Kidney capillary endothelial cell (primary cell): Measurements from ENCODE around the gene CLDN6.
A peak's percentile ranks its signal among the peaks of the same experiment; 100 is the strongest.

Source experiments
- DNase-seq: peaks from one replicate; pipeline ENCODE4 v3.0.0-alpha.2; 2018; ENCODE audit warnings: low spot score

Gene CLDN6

GRCh38 chr16:3027983-3028715 is 10.2 kb upstream of the CLDN6 start:
- peak; percentile 69 for DNase-seq

GRCh38 chr16:3027489-3027795 is 9.5 kb upstream of the CLDN6 start:
- DNase-seq, result no peak

GRCh38 chr16:3026609-3027488 is 8.9 kb upstream of the CLDN6 start:
- DNase-seq, result no peak

- DNase-seq, result no peak
These were observed 8.0 kb upstream of the CLDN6 start for GRCh38 chr16:3026003-3026378.

DNA sequence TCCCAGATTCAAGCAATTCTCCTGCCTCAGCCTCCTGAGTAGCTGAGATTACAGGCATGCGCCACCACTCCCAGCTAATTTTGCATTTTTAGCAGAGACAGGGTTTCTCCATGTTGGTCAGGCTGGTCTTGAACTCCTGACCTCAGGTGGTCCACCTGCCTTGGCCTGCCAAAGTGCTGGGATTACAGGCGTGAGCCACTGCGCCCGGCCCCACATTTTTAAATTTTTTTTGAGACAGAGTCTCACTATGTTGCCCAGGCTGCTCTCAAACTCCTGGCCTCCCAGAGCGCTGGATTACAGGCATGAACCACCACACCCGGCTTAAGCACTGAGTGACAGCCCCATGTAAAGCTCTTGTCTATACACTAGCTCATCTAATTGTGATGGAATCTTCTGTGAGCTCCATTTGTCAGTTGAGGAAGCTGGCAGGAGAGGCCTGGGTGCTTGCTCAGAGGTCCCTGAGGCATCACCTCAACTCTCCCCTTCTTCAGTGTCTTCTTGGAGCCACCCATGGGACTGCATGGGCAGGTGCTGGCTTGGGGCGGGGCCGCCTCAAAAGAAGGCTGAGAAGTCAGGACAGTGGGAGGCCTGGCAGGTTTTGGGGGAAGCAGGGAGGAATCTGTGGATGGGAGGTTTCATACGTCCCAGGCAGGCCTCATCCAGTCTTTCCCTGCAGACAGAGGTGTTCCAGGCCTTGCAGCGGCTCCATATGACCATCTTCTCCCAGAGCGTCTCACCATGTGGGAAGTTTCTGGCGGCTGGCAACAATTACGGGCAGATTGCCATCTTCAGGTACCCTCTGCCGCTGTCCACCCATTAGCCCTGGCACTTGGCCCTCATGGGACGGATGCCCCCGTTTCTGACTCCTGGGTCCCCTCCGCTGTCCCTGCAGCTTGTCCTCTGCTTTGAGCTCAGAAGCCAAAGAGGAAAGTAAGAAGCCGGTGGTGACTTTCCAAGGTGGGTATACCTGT is 7.3 kb upstream of the CLDN6 start:
- no peak for DNase-seq

GRCh38 chr16:3023669-3024478 is 5.9 kb upstream of the CLDN6 start, which contains the start of the genes HCFC1R1 and THOC6:
TSS of gene HCFC1R1 (minus strand) at chr16:3023942. CDS start at chr16:3023941, 1 bp downstream.
TSS of gene THOC6 (plus strand) at chr16:3024035. CDS start at chr16:3024327, 292 bp downstream.
- peak; percentile 88 for DNase-seq

DNA sequence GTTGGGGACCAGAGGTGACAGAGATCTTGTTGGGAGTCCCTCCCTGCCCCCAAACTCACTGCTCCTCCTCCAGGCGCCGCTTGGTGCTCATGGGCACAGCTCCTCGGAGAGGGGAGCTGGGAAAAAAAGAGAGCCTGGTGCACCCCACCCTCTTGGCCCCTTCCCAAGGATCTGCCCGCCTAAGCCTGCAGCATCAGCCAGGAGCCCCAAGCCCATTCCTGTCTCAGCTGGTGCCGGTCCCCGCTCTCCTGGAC is 5.4 kb upstream of the CLDN6 start:
- peak; percentile 39 for DNase-seq

- DNase-seq, result peak; percentile 48
These were observed 4.9 kb upstream of the CLDN6 start for GRCh38 chr16:3022684-3023414.

- DNase-seq, result peak; percentile 87
These were observed 4.3 kb upstream of the CLDN6 start for GRCh38 chr16:3022208-3022683.

GRCh38 chr16:3021449-3022207 is 3.6 kb upstream of the CLDN6 start:
- peak; percentile 79 for DNase-seq

DNA sequence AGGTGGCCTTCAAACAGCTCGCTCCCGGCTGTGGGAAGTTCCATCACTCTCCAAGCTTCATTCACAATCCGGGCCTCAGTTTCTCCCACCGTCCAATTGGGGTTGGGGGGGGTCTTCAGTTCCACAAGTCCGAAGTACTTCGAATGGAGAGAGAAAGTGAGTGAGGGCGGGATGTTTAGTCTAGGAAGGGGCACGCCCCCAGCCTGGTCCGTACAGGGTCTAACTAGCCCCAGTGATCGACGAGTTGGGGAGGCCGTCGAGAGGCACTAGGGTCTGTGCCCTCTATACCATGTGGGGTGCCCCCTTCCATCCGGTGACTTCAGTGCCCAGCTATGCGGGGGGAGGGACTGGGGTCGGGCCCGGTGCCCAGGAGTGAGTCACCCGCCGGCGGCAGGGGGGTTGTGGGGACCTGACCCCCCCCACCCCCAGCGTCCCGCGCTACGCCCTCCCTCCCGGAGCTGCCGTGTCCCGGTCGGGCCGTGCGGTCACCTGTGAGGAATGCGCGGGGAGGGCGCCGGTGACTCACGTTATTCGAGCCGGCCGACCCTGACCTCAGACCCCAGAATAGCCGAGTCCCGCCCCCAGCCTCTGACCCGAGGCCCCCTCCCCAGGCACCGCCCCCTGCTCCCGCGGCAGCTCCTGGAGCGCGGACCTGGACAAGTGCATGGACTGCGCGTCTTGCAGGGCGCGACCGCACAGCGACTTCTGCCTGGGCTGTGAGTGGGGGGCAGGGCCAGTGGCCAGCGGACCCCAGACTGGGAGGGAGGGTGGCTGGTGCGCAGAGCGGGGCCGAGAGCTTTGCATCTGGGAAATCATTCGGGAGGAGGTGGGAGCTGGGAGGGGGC is 2.8 kb upstream of the CLDN6 start:
- peak; percentile 91 for DNase-seq

DNA sequence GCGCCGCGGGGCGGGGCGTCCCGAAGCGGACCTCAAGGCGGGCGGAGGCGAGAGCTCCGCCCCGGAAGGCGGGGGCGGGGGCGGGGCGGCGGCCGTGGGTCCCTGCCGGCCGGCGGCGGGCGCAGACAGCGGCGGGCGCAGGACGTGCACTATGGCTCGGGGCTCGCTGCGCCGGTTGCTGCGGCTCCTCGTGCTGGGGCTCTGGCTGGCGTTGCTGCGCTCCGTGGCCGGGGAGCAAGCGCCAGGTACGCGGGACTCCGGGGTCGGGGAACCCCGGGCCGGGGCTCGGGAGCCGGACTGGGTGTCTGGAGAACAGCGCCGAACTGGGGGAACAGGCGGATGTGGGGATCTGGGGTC is 2.2 kb upstream of the CLDN6 start, which contains the start of gene TNFRSF12A:
Gene TNFRSF12A, plus strand, starts transcription at position 122 of the 357 bp plus-strand sequence. Its CDS starts 30 bp downstream, at position 152.
- peak; percentile 76 for DNase-seq

DNA sequence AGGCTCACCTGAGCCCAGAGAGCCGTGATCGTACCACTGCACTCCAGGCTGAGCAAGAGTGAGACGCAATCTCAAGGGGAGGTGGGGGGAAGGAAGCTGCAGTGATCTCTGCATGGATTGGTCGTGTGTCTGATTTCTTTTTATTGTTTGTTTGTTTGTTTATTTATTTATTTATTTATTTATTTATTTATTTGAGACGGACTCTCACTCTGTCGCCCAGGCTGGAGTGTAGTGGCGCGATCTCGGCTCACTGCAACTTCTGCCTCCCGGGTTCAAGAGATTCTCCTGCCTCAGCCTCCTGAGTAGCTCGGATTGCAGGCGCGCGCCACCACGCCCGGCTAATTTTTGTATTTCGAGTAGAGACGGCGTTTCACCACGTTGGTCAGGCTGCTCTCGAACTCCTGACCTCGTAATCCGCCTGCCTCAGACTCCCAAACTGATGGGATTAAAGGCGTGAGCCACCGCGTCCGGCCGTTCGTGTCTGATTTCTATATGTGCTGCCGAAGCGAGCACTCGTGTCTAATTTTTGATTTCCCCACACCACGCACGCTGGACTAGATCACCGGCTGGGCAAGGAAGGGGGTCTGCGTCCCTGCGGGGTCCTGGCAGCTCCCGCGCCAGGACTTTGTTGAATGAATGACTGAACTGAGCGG is 1.7 kb upstream of the CLDN6 start:
- DNase-seq, result no peak

DNA sequence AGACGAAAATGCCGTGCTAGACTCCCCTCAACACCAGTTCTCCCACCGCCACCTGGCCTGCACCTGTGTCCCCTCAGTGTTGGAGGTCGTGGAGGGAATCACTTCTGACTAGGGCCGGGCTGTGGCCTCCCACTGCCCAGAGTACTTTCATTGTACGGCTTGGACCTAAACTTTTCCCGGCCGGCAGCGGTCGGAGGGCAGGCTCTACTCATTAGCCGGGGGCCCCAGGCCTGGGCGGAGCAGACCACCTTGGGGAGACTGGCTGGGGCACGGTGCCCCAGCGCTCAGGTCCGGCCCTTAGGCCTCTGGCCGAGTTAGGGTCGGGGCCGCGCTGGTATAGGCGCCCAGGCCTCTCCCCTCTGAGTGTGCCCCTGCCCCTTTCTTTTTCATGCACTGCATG is 639 bp downstream of the CLDN6 start:
- no peak for DNase-seq

- no peak for DNase-seq
These were observed 2.0 kb downstream of the CLDN6 start for GRCh38 chr16:3015865-3016521.

DNA sequence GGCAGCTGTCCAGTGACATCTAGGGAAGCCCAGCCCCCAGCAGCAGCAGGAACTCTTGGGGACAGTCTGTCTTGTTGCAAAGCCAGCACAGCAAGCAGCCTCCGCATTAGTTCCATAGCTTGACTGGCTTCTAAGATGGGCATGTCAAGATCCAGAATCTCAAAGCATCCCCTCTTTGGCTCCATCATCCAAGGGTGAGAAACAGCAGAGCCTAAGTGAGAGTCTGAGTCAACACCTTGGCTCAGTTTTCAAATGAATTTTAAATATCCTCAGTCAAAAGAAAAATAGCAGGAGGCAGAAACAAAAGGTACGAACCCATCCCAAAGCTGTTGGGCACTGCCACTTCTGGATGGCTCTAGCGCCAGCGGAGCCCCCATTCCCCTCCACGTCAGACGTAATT is 3.0 kb downstream of the CLDN6 start:
- no peak for DNase-seq

GRCh38 chr16:3013998-3014690 is 3.8 kb downstream of the CLDN6 start:
- no peak for DNase-seq
